Ovary (tissue), 9 donors: Measurements from ENCODE around the gene RNFT2. TPM values are rescaled to one million over a fixed set of nuclear protein-coding genes. Genes with fewer than 3 reads are reported as not detected.

Source experiments
- DNase-seq, 5 donors: peaks; one replicate each; pipeline ENCODE4 v3.0.0-alpha.2; 2019 to 2020
- H3K27ac ChIP-seq, 2 donors: fragments of 200-600 bp; one replicate each; pipeline versions ENCODE4 v1.5.1 to v1.8.0; 2019 to 2022
- H3K27me3 ChIP-seq: fragments of 200-600 bp; one replicate; pipeline ENCODE4 v1.8.0; 2022
- H3K36me3 ChIP-seq: fragments of 200-600 bp; sonication (generic); one replicate; pipeline ENCODE4 v1.5.1; 2019
- H3K4me1 ChIP-seq: one replicate; pipeline ENCODE4 v1.8.1; 2013; ENCODE audit warnings: mild to moderate bottlenecking, moderate library complexity; ENCODE audit not compliant: insufficient read depth
- H3K4me3 ChIP-seq: fragments of 200-600 bp; sonication (generic); one replicate; pipeline ENCODE4 v1.5.1; 2017
- H3K9me3 ChIP-seq, 2 donors: fragments of 200-600 bp in 1 of 2; sonication (generic) in 1 of 2; one replicate each; pipeline versions ENCODE4 v1.5.1 to v1.8.1; 2013 to 2019; ENCODE audit warnings: mild to moderate bottlenecking in 1 of 2, moderate library complexity in 1 of 2
- EP300 ChIP-seq: sonication (generic); formaldehyde crosslinking; IDR thresholded peaks from one replicate; pipeline ENCODE4 v1.6.1; 2017; ENCODE audit warnings: antibody characterized with exemption
- POLR2A ChIP-seq: fragments of 450-650 bp; IDR thresholded peaks from one replicate; pipeline ENCODE4 v1.6.1; 2017; ENCODE audit warnings: antibody characterized with exemption, mild to moderate bottlenecking, moderate library complexity
- WGBS, 3 donors: extraction: QIAGEN DNeasy Blood & Tissue Kit in 1 of 3; methylation state at CpG; one replicate each; pipeline versions ENCODE4 v1.1.5 to v1.1.7; 2013 to 2017; 5-methylcytosine and 5-hydroxymethylcytosine counted together
- intact Hi-C, 4 donors: fragments of 100-400 bp; cut with DNase I; formaldehyde crosslinking; loops; one replicate each; pipeline versions ENCODE4 v1.11.0 to v1.15.1; 2022 to 2023
- polyA plus RNA-seq, 2 donors: library from polyadenylated mRNA; stranded (reverse); fragments of 200-250 nt in 1 of 2; fragments of 350-450 nt in 1 of 2; fragmentation: Illumina TruSeq in 1 of 2; extraction: RNeasy Lipid Tissue Mini Kit (QIAGEN cat#74804) in 1 of 2; gene quantifications; one replicate each; pipeline ENCODE4 v1.2.3, GENCODE V29; 2013 to 2014
- total RNA-seq, 7 donors: library from RNA; depleted of rRNA in 2 of 7; stranded (reverse); fragments of >200 nt in 2 of 7; fragmentation: NEBNext Ultra II Directional in 3 of 7; extraction: Animal tissue kit (Norgen Biotek cat#: 25700) in 3 of 7; gene quantifications; one replicate each; pipeline versions ENCODE4 v1.1.0 to v1.2.4, GENCODE V29; 2016 to 2023
- TF ChIP-seq, protein P1 (sequence below), 3 donors: fragments of 450-650 bp in 2 of 3; fragments of 200-600 bp in 1 of 3; IDR thresholded peaks; one replicate each; pipeline versions ENCODE4 v1.5.1 to v1.8.0; 2016 to 2022; ENCODE audit warnings: antibody characterized with exemption in 3 of 3, mild to moderate bottlenecking in 1 of 3
- donor health status: DM: no; HTN: no; CAD: no; lungs with moderate emphysema.
- donor health status: DM: no; HTN: no; CAD: no.
- donor health status: Bipolar disorder and iron deficiency.
- donor health status: DM: yes; HTN: yes; CAD: no.
- donor health status: DM: no; HTN: no; CAD: no.
- donor health status: DM: yes; HTN: yes; CAD: no.

RNFT2 gene
- total and polyA plus RNA-seq, 9 donors = 0.72 to 4.3 (median 2.4) TPM

DNA sequence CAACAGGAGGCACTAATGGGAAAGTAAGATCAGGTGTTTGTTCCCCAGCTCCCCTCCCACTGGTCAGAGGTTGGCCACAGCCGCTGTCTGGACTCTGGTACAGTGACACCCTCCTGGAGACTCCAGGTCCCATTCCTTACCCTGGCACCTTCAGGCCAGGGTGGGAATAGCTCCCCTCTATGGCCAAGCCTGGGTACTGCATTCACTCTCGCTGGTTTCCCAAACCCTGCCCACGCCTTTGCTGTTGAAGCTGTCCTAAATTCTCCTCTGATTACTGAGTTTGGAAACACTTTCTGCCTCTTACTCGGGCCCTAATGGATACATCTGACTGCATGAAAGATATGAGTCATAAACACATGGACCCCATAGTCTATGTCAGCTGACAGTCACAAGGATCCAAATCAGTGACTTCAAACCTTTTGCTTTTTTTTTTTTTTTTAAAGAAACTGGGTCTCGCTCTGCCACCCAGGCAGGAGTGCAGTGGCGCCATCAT lies 125.2 kb downstream of the RNFT2 start:
- no peak for DNase-seq
- intact Hi-C loops = no loop called here
- Histone ChIP-seq H3K4me1 (peaks cover 4% of the 10 kb centered on the region), H3K4me3 (no peak overlapping the region), H3K27ac (no peak overlapping the region), H3K27me3 (no peaks in the 10 kb centered on the region), H3K36me3 (no peaks in the 10 kb centered on the region), H3K9me3 (no peaks in the 10 kb centered on the region)
- TF ChIP-seq EP300 (no peak), POLR2A (no peak)
- TF ChIP-seq, protein P1, sequence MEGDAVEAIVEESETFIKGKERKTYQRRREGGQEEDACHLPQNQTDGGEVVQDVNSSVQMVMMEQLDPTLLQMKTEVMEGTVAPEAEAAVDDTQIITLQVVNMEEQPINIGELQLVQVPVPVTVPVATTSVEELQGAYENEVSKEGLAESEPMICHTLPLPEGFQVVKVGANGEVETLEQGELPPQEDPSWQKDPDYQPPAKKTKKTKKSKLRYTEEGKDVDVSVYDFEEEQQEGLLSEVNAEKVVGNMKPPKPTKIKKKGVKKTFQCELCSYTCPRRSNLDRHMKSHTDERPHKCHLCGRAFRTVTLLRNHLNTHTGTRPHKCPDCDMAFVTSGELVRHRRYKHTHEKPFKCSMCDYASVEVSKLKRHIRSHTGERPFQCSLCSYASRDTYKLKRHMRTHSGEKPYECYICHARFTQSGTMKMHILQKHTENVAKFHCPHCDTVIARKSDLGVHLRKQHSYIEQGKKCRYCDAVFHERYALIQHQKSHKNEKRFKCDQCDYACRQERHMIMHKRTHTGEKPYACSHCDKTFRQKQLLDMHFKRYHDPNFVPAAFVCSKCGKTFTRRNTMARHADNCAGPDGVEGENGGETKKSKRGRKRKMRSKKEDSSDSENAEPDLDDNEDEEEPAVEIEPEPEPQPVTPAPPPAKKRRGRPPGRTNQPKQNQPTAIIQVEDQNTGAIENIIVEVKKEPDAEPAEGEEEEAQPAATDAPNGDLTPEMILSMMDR (IDR thresholded peaks at IDR 0.05) = no peak
- WGBS, 3 donors = 48 to 58% (median 53%) methylated on average over 6 of the region's 6 CpGs

DNA sequence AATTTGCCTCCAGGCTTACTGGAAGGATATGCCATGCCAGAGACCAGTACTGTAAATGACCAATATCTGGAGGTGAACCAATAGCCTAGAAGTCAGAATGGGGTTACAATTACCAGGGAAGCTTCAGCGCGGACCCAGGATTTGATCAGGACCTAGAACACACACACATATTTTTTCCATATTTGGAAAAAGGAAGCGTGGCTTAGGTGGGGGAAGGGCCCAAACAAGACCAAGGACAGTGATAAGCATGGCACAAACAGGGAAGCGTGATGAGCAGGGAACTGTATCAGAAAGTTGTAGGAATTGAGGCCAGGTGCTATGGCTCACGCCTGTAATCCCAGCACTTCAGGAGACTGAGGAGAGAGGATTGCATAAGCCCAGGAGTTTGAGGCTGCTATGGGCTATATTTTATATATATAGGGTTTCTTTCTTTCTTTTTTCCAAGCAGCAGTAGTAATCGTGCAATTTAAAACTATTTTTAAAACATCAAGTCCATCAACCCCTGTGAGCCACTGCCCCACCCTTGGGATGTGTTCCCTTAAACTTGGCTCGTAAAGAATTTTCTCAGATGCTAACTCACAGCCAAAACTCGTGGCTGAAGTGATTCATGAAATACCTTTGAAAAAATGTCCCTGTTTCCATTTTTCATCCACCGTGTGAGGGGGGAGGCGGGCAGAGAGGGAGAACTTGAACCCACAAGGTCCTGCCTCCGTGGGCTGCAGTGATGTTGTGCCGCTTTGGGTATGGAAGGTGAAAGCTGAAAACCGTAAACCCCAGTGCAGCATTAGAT lies 126.5 kb downstream of the RNFT2 start:
- no peak for DNase-seq
- Histone ChIP-seq H3K27ac (no peak overlapping the region), H3K9me3 (no peaks in the 10 kb centered on the region), H3K4me1 (peaks cover 3% of the 10 kb centered on the region), H3K4me3 (no peak overlapping the region), H3K36me3 (no peaks in the 10 kb centered on the region), H3K27me3 (no peaks in the 10 kb centered on the region)
- intact Hi-C loops = no loop called here
- TF ChIP-seq POLR2A (no peak), EP300 (no peak)
- TF ChIP-seq, protein P1 (IDR thresholded peaks at IDR 0.05) = no peak
- WGBS, 3 donors = 15 to 24% (median 16%) methylated on average over 13 of the region's 13 CpGs

DNA sequence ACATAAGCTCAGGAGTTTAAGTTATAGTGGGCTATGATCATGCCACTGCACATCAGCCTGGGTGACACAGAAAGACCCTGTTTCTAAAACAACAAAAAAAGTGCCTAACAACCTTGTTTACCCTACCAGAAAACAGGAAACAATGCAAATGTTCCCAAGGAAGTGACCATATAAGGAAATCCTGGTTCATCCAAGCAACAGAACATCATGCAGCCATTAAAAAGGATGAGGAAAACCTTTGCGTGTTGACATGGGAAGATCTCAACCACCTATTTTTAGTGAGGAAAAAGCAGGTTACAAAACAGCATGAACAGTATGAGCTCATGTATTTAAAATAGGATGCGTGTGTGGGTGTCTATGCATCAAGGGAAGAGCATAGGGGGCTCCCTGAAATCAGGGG lies 129.4 kb downstream of the RNFT2 start:
- Histone ChIP-seq H3K27me3 (no peaks in the 10 kb centered on the region), H3K27ac (no peak overlapping the region), H3K4me1 (no peaks in the 10 kb centered on the region), H3K4me3 (no peak overlapping the region), H3K36me3 (no peaks in the 10 kb centered on the region), H3K9me3 (no peaks in the 10 kb centered on the region)
- intact Hi-C loops = no loop called here
- DNase-seq = no peak
- 82 to 95% (median 93%) methylated on average over 2 of the region's 2 CpGs for WGBS, 3 donors
- no peak for TF ChIP-seq POLR2A
- TF ChIP-seq, protein P1 (IDR thresholded peaks at IDR 0.05) = no peak
- TF ChIP-seq EP300 = no peak

DNA sequence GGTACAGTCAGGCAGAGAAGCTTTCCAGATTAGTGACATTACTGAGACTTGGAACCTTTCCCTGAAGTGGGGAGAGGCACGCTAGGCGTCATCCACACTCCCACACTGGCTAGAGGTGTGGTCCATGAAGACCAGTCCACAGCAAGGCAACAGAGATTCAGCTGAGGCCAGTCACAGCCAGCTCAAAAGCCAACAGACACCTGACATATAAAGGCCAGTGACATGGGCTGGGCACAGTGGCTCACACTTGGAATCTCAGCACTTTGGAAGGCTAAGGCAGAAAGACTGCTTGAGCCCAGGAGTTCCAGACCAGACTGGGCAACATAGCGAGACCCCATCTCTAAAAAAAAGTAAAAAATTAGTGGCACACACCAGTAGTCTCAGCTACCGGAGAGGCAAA lies 132.2 kb downstream of the RNFT2 start:
- H3K4me1 ChIP-seq = no peaks in the 10 kb centered on the region
- intact Hi-C loops = no loop called here
- H3K36me3 ChIP-seq = no peaks in the 10 kb centered on the region
- peaks cover 0 to 5% of the 10 kb centered on the region in 2 donors for H3K9me3 ChIP-seq
- no peak overlapping the region for H3K4me3 ChIP-seq
- TF ChIP-seq POLR2A (no peak), EP300 (no peak)
- TF ChIP-seq, protein P1 (IDR thresholded peaks at IDR 0.05) = no peak
- H3K27me3 ChIP-seq = no peaks in the 10 kb centered on the region
- WGBS, 3 donors = 50 to 54% (median 54%) methylated on average over 4 of the region's 4 CpGs
- H3K27ac ChIP-seq = no peak overlapping the region
- DNase-seq = no peak
